ENCODE data around the gene RET.
A peak's percentile ranks its signal among the peaks of the same experiment; 100 is the strongest.
"Not testable (repeated sequence)": the region's sequence is repeated elsewhere in the genome, so short reads cannot be mapped to it uniquely, and the experiment has no call there.

RET gene

DNA sequence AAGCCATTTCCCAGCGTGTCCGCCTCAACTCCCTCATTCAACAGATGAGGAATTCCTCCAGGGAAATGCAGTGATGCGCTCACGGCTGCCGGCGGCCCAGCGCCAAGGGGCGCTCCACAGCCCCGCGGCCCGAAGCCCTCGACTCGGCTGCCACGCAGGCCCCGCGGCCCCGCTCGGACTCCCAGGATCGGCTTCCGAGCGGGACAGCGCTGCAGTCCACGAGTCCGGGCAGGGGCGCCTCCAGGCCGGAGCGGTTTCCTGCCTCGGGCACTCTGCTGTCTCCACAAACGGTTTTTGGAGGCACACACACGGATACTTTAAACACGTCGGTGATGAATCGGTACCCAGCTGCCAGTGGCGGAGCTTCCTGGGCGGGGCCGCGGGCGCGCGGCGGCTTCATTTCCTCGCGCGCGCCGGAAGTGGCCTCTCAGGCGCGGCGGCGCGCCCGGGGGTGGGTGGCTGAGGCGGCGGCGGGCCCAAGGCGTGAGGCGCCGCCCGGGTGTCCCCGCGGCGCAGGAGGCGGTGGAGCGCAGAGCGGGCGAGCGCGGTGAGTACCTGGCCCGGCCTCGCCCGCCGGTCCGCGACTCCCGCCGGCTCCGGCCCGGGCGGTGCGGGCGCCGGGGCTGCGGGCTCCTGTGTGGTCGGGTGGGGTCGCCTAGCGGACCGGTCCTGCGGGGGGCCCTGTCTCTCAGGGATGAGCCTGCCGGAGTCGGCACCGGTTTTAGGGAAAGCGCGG, 61.3 kb downstream of the RET start, which contains the start of gene CSGALNACT2:
Gene CSGALNACT2, plus strand, starts transcription at position 425 of the 736 bp plus-strand sequence. CDS start 16,705 bp downstream, outside the sequence.
- peak; percentile 91 for DNase-seq

DNA sequence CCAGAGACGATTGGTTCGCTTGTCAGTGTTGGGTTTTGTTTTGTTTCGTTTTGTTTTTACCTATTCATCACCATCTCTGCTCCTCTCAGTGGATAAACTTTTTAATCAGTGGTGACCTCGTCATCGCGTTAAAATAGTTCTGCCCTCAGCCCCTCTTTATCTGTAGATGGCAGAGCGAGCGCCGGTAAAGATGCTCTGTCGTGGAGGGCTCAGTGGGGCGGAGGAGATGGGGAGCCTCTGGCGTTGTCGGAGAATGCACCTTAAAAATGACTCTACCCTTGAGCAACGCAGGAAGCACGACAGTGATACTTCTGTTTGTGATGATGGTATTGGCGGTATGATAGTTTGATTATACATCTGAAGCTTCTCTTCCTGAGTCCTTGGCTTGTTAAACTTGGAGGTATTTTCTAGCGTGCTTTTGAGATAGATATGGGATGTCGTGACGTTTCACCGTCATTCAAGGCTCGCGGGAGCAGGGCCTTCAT, 61.9 kb downstream of the RET start:
- DNase-seq: peak; percentile 61

DNA sequence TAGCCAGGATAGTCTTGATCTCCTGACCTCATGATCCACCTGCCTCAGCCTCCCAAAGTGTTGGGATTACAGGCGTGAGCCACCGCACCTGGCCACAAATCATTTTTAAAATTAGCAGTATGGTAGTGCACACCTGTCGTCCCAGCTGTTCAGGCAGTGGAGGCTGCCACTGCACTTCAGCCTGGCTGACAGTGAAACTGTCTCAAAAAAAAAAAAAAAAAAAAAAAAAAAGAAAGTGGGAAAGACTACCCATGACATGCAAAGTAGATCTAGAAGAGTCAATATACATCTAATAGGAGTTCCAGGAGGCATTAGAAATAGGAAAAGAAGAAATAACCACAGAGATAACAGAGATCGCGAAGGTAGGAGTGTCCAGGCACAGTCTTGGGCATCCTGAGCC, 64.6 kb downstream of the RET start:
- no peak for DNase-seq

DNA sequence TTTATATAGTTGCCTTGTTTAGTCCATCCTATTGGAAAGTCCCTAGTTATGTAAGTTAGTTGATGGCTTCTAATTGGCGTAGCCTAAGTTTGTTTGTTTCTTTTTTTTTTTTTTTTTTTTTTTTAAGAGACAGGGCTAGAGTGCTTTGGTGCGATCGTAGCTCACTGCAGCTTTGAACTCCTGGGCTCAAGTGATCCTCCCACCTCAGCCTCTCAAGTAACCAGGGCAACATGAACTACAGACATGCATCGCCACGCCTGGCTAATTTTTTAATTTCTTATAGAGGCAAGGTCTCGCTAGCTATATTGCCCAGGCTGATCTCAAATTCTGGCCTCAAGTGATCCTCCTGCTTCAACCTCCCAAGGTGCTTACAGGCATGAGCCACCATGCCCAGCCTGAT, 68.4 kb downstream of the RET start:
- no peak for DNase-seq

DNA sequence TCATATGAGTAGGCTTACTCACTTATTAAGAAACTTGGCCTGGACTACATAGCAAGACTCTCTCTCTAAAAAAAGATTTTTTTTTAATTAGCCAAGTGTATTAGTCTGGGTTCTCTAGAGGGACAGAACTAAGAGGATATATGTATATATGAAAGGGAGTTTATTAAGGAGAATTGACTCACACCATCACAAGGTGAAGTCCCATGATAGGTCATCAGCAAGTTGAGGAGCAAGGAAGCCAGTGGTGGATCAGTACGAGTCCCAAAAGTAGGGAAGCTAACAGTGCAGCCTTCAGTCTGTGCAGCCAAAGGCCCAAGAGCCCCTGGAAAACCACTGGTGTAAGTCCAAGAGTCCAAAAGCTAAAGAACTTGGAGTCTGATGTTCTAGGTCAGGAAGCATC, 69.1 kb downstream of the RET start:
- DNase-seq: not testable (repeated sequence)

DNA sequence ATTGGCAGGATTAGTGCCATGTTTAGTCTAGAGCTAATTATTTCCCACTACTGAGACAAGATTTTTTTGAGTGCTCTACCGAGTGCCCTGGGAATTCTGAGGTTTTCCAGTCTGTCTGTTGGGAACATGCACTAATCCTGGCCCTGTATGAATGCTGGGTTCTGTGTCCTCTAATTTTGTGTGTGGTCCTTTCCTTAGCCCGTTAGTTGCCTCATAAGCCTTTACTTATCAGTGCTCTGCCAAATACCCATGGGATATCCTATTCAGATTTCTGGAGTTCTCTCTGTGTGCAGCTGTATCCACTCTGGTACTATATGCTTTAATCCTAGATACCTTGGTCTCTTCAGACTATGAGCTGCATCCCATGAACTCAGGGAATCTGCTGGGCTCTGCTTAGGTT, 74.5 kb downstream of the RET start:
- no peak for DNase-seq

DNA sequence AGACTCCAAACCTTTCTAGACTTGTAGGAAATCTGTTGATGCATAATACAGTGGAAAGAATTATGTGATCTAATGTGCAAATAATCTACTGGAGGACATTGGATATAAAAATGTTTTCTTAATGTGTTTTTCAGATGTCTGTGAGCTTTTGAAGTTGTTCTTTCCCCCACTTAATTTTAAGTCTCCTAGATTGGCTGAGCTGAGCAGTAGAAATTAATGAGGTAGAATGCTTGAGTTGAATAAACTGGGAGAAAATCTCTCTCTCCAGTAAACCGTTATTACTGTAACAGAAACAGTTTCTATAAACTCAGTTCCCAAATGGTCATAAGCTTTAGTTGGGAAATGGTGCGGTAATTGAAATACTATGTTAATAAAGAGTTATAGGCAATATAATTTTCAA, 77.0 kb downstream of the RET start:
- DNase-seq: no peak

DNA sequence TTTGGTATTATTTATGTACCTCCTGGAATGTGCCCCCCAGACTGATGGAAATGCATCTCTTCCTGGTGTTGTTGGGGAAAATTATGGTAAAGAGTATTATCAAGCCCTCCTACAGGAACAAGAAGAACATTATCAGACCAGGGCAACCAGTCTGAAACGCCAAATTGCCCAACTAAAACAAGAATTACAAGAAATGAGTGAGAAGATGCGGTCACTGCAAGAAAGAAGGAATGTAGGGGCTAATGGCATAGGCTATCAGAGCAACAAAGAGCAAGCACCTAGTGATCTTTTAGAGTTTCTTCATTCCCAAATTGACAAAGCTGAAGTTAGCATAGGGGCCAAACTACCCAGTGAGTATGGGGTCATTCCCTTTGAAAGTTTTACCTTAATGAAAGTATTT, 78.4 kb downstream of the RET start:
- no peak for DNase-seq

DNA sequence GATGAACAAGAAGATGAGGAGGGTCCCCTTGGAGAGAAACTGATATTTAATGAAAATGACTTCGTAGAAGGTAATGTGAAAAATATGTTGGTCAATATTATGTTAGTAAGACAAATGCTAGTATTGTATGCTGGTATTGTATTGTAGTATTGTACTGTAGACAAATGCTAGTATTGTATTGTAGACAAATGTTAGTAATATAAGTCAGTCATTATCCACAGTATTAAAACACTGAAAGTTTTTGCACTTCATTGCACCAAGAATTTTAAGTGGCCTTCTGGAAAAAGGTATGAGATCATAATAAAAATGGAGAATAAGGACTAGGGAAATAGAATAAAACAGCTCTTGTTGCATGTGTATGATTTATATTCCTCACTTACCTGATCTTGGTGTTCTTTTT, 78.9 kb downstream of the RET start:
- no peak for DNase-seq

DNA sequence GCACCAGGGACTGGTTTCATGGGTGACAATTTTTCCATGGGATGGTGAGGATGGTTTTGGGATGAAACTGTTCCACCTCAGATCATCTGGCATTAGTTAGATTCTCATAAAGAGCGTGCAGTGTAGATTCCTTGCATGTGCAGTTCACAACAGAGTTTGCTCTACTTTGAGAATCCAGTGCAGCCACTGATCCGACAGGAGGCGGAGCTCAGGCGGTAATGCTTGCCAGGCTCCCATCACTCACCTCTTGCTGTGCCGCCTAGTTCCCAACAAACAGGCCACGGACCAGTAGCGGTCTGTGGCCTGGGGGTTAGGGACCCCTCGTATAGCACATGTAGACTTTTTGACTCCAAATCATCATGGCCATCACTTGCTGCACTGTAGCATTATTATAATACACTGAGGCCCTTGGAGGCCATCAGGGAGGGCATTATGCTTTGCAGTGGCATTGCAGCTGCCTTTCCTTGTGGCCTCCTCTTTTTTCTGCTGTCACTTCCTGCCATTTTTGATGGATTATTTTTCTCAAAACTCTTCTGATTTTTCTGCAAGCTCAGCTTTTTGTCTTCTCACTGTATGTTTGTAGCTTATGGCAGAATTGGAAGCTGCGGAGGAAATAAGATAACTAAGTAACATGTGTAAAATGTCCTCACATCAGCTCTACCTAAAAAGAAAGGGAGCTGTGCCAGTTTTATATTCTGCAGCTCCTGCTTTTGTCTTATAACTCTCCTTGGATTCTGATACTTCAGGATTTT, 79.9 kb downstream of the RET start:
- DNase-seq: no peak

DNA sequence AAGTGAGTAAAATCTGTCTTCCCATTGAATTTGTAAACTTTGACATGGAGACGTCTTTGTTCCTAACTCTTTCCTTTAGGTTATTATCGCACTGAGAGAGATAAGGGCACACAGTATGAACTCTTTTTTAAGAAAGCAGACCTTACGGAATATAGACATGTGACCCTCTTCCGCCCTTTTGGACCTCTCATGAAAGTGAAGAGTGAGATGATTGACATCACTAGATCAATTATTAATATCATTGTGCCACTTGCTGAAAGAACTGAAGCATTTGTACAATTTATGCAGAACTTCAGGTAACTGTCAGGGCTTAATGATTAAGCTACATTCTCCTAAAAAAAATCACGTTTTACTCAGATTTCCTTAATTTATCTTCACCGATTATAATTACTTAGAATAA, 81.8 kb downstream of the RET start:
- DNase-seq: no peak

DNA sequence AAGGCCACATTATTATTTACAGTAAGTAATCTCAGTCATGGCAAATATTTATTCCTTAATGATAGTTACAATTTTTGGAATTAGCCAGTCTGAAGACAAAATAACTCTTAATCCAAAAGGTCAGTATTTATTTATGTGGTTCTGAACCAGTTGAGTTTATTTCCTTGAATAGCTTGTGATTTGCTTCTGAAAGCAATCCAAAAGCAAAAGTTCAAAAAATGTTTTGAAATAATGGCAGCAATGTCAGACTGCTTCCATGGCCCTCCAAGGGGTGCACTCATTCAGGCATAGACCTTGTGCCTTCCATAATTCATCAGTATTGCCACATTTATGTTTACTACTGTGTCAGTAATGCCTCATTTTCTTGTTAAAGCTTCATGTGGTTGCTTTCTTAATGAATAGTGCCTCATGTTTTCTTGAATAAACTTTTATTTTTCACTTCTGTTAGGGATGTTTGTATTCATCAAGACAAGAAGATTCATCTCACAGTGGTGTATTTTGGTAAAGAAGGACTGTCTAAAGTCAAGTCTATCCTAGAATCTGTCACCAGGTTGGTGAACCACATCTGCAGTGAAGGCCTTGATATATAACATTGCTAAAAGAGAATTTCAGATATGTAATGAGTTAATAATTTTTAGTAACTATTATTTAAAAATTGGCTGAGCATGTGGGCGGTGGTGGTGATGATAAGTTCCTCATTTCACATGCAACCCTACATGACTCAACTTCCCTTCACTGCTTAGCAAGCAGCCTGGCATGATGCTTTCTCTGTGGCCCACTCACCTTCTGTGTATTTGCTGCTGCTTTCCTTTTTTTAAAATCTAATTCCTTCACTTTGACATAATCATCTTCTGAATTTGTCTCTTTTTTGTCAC, 83.4 kb downstream of the RET start:
- no peak for DNase-seq

DNA sequence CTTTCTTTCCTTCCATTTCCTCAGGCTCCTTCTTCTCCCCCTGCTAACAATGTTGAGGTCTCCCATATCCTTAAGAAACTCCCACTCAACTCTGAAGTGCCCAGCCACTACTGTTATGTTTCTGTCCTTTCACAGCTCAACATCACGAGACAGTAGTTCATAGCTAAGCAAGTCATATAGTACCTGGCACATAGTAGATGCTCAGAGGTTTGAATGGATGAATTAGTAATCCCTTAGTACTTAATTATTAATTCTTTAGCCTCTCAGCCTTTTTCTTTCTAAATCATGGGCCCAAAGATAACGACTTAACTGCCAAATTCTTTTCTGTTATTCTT, 84.0 kb downstream of the RET start:
- no peak for DNase-seq

DNA sequence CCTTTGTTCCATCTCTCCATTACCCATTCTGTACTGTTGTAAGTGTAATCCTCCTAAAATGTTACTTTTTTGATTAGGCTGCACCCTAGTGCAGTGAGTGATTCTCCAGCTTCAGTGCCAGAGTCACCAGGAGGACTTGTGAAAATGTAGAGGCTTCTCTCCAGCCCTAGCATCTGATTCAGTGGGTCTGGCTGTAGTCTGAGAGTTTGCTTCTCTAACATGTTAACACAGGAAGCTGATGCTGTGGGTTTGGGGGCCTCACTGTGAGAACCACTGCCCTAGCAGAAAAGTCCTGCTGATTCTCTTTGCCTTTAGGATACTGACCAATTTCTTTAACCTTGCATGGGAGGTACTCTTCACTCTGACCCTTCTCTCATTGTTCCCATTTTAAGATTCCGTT, 85.7 kb downstream of the RET start:
- no peak for DNase-seq

DNA sequence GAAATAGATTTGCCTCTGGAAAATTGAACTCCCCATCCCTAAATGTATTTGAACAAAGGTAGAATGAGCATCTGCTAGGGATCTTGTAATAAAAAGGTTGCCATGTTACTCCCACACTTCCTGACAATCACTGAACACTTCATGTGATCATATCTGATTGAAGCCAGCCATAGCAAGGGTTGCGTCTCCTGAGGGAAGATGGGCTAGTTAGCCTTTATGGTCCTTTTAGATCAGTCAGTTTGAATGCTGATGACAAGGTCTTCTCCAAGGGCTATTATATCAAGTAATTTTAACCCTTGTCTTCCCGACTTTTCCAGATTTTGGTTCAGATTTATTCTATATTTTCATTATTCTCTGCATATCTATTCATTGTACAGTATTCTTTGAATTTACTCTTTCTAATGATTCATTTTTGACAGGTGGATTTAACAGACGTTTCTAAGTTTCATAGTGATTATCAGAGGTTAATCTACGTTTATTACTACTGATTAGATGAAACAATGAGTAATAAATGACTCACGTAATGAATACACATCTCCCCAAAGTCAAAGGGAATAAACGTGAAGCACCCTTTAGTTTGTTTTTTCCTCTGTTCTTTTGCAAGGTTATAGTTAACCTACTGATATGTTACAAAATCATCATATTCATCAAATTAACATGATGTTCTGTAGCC, 89.5 kb downstream of the RET start:
- DNase-seq: no peak

DNA sequence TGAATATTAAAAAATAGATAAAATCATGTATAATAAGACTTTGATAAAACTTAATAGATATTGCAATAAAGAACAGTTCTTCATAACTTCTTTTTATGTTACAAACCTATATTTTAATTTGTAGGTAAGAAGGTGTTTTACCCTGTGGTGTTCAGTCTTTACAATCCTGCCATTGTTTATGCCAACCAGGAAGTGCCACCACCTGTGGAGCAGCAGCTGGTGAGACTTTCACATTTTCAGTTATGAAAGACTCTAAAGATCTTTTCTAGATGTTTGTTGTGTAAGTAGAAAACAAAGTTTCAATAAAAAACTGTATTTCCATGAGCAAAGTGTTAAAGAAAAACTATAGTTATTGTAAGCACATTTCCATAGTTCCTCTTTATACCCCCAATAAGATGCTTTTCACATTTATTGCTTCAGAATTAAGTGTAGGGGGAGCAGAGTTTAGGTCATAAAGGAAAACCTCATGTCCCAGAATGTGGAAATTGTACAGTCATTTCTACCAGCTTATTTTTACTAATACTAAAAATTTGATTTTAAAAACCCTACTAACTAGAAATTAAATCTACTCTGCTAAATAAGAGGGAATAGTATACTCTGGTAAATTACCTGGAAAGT, 90.1 kb downstream of the RET start:
- DNase-seq: no peak

DNA sequence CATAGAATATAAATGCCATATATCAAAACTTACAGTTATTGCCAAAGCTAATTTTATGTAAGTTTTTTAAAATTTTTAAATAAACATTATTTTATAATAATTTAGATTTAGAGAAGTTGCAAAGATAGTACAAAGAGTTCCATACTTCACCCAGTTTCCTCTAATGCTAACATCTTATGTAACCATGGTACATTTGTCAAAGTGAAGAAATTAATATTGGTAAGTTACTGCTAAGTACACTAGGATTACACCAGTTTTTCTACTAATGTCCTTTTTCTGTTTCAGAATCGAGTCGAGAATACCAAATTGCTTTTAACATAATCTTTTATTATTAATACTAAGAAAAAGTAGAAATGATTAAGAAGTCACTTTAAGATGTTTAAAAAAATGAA, 90.6 kb downstream of the RET start:
- no peak for DNase-seq

DNA sequence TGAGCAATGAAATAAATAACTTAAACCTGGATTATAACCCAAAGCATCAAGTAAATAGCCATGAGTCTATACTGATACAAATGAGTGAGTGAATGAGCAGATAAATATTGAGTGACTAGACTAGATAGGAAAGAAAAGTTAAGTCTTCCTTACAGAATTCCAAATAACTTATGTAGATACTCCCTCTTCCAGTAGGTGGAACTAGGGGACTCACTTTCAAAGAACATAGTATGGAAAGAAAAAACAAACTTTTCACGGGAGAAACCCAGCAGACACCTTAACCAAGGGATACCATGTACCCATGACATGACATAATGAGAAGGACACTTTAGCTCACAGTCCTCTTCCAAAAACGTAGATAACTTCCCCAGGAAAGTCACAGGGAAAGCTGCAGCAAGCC, 93.6 kb downstream of the RET start:
- DNase-seq: no peak

DNA sequence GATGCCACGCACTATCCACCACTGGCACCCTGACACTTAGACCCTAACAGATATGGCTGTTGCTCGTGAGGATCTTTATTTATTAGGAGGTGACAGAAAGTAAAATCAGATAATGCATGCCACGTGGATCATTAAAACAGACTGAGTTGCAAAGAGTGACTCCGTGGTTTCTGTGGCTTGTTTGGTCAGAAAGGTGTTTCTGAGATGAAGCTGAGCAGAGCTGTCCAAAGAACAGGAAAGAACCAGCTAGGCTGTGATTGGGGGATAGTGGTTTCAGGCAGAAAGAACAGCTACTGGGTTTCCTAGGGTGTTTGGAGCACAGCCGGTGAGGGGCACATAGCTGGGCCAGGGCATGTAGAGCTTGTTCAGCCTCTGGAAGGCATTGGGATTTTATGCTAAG, 95.8 kb downstream of the RET start:
- DNase-seq: no peak

DNA sequence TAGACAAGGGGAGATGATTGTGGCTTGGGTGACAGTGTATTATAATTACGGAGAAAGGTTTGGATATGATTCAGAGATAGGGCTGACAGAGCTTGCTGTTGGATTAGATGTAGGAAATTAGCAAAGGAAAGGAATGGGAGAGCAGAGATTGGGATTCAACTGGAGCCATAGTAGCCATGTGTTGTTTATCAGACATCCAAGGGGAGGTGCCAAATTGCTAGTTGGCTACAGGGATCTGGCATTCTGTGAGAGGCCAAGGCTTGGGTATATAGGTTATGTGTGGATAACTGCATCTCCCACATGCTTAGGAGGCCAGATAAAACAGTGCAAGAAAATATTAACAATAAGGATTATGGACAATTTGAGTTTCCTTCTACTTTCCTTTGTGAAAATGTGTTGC, 96.3 kb downstream of the RET start:
- no peak for DNase-seq

DNA sequence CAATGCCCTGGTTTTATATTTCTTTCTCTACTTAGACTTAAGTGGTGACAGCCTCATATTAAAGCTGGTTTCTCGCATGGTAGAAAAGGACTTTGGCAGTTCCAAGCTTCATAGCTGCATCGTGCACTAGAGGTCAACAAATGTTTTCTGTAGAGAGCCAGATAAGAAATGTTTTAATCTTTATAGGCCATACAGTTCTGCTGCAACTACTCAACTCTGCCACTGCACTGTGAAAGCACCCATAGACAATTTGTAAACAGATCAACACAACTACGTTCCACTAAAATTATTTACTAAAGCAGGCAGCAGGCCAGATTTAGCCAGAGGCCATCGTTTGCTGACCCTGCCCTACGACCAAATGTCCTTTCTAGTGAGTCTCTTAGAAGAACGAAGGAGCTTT, 98.1 kb downstream of the RET start:
- DNase-seq: no peak

DNA sequence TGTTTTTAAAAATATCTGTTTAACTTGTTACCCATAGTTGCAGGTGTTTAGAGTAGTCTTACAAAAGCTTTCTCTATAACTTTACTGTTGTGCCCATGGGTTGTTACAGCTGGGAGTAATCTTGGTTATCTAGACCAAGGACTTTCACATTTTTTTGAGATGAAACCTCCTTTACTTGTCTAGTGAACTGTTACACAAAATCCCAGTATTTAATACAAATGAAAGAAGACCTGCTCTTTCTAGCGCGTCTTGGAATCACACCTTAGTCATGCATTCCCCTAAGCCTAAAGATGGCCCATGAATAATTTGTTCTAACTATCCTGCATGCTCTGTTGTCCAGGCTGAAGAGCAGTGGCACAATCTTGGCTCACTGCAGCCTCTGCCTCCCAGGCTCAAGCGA, 99.4 kb downstream of the RET start:
- DNase-seq: no peak

DNA sequence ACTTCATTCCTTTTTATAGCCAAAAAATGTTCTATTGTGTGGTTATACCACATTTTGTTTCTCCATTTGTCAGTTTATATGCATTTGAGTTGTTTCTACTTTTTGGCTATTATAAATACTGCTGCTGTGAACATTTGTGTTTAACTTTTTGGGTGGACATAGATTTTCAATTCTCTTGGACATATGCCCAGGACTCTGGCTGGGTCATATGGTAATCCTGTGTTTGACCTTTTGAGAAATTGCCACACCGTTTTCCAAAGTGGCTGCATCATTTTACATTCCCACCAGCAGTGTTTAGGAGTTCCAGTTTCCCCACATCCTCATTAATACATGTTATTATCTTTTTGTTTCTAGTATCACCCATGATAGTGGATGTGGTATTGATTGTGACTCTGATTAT, 100.7 kb downstream of the RET start:
- no peak for DNase-seq
